DND-41 (cell line): ENCODE data around the gene ZCCHC14.

Experiments used
- CTCF ChIP-seq: IDR thresholded peaks from 2 replicates; pipeline ENCODE4 v1.5.1; 2012; ENCODE audit warnings: borderline replicate concordance, low read length, moderate library complexity, mild to moderate bottlenecking; ENCODE audit not compliant: poor library complexity, severe bottlenecking; ENCODE audit errors: extremely low read depth
- EZH2 ChIP-seq: IDR thresholded peaks from 3 replicates; pipeline ENCODE4 v1.6.1; 2012; ENCODE audit warnings: borderline replicate concordance, low read depth, mild to moderate bottlenecking, moderate library complexity, low read length, inconsistent platforms; ENCODE audit not compliant: severe bottlenecking

GRCh38 chr16:87365021-87365713 lies 127.7 kb downstream of the ZCCHC14 start:
- TF ChIP-seq CTCF = no peak
- TF ChIP-seq EZH2 = no peak
